ENCODE measurements around the gene IQGAP1. TPM values are rescaled to one million over a fixed set of nuclear protein-coding genes. Genes with fewer than 3 reads are reported as not detected.

Gene IQGAP1
- total RNA-seq, 4 donors from 2014 or later = 202 to 243 (median 231) TPM

- TF ChIP-seq CTCF (IDR thresholded peaks at IDR 0.05) (peak in 1 of 3 donors; percentile 60), POLR2A (IDR thresholded peaks at IDR 0.05) (no peak)
- 87 to 89% methylated on average over 2 of the region's 2 CpGs for WGBS, 2 donors
- no peak overlapping the region for H3K4me3 ChIP-seq (ENCODE audit: low read depth, poor library complexity, severe bottlenecking)
- no peak for DNase-seq (ENCODE audit: low spot score in 2 of 2)
- intact Hi-C loops (cut with DNase I; ENCODE audit: low total_unique reads) = loop anchor here (10.0 kb wide), 1 partner anchor 165 kb away; no protein-coding TSS in a partner anchor
These were observed 101.9 kb downstream of the IQGAP1 start for GRCh38 chr15:90489944-90490343.

GRCh38 chr15:90493647-90494046, 105.6 kb downstream of the IQGAP1 start:
- no peak overlapping the region for H3K4me3 ChIP-seq (ENCODE audit: low read depth, poor library complexity, severe bottlenecking)
- TF ChIP-seq CTCF (IDR thresholded peaks at IDR 0.05) (no peak), POLR2A (IDR thresholded peaks at IDR 0.05) (no peak)
- intact Hi-C loops (cut with DNase I; ENCODE audit: low total_unique reads) = loop anchor here (10.0 kb wide), 1 partner anchor 169 kb away; no protein-coding TSS in a partner anchor
- no peak for DNase-seq (ENCODE audit: low spot score in 2 of 2)

GRCh38 chr15:90495067-90495466, 107.0 kb downstream of the IQGAP1 start:
- no peak for TF ChIP-seq POLR2A (IDR thresholded peaks at IDR 0.05)
- TF ChIP-seq CTCF (IDR thresholded peaks at IDR 0.05) = no peak
- H3K4me3 ChIP-seq (ENCODE audit: low read depth, poor library complexity, severe bottlenecking) = no peak overlapping the region
- WGBS, 2 donors = 80 to 81% methylated on average over 3 of the region's 3 CpGs
- intact Hi-C loops (cut with DNase I; ENCODE audit: low total_unique reads) = loop anchor here (10.0 kb wide), 1 partner anchor 170 kb away; no protein-coding TSS in a partner anchor
- DNase-seq (ENCODE audit: low spot score in 2 of 2) = no peak

GRCh38 chr15:90496791-90497190, 108.7 kb downstream of the IQGAP1 start:
- no peak for DNase-seq (ENCODE audit: low spot score in 2 of 2)
- no peak for TF ChIP-seq CTCF (IDR thresholded peaks at IDR 0.05)
- no peak for TF ChIP-seq POLR2A (IDR thresholded peaks at IDR 0.05)
- intact Hi-C loops (cut with DNase I; ENCODE audit: low total_unique reads) = loop anchor here (10.0 kb wide), 1 partner anchor 172 kb away; no protein-coding TSS in a partner anchor
- WGBS, 2 donors = 51 to 65% methylated on average over 3 of the region's 3 CpGs
- H3K4me3 ChIP-seq (ENCODE audit: low read depth, poor library complexity, severe bottlenecking) = no peak overlapping the region

GRCh38 chr15:90497376-90497775, 109.3 kb downstream of the IQGAP1 start:
- WGBS, 2 donors = 65 to 66% methylated on average over 3 of the region's 3 CpGs
- intact Hi-C loops (cut with DNase I; ENCODE audit: low total_unique reads) = loop anchor here (10.0 kb wide), 1 partner anchor 173 kb away; no protein-coding TSS in a partner anchor
- DNase-seq (ENCODE audit: low spot score in 2 of 2) = no peak

More at GRCh38 chr15:90497376-90497775, 109.3 kb downstream of the IQGAP1 start:
- H3K4me3 ChIP-seq (ENCODE audit: low read depth, poor library complexity, severe bottlenecking) = no peak overlapping the region
- TF ChIP-seq CTCF (IDR thresholded peaks at IDR 0.05) (no peak), POLR2A (IDR thresholded peaks at IDR 0.05) (no peak)

Measured in lower leg skin (tissue), 4 donors.